HEK293 (cell line): ENCODE data around the gene CTSA.

Experiments
- CTCF ChIA-PET: fragments of 350-600 bp; formaldehyde crosslinking; extraction: SDS; loops from one replicate; lab custom pipeline; 2021; ENCODE audit warnings: antibody characterized with exemption; lab: Yijun Ruan, JAX
- POLR2A ChIA-PET: fragments of 300-600 bp; formaldehyde crosslinking; extraction: SDS; loops from one replicate; lab custom pipeline; 2020; ENCODE audit warnings: antibody characterized with exemption, inconsistent platforms; lab: Yijun Ruan, JAX
- H3K27ac ChIP-seq: fragments of 200-500 bp; sonication (Bioruptor generic); 2 replicates; pipeline ENCODE4 v1.5.1; 2014; ENCODE audit warnings: low read depth, low read length, control low read depth, inconsistent platforms; ENCODE audit errors: extremely low read depth
- H3K36me3 ChIP-seq, 2 experiments: fragments of 200-500 bp in 1 of 2; sonication (Bioruptor generic) in 1 of 2; 1 replicate in 1 of 2; 2 replicates in 1 of 2; pipeline ENCODE4 v1.5.1; 2014 to 2017; ENCODE audit warnings: inconsistent platforms in 2 of 2, low read length in 2 of 2; ENCODE audit not compliant: control insufficient read depth in 2 of 2, insufficient read depth in 1 of 2
- H3K4me1 ChIP-seq: fragments of 200-500 bp; sonication (Bioruptor generic); 2 replicates; pipeline ENCODE4 v1.5.1; 2014; ENCODE audit warnings: mild to moderate bottlenecking, low read length, inconsistent platforms; ENCODE audit not compliant: control insufficient read depth, insufficient read depth
- H3K4me3 ChIP-seq: 2 replicates; pipeline ENCODE4 v1.5.1; 2011; ENCODE audit warnings: low read depth, mild to moderate bottlenecking, control low read depth, low read length, moderate library complexity
- H3K9me3 ChIP-seq: fragments of 200-500 bp; sonication (Bioruptor generic); 2 replicates; pipeline ENCODE4 v1.5.1; 2014; ENCODE audit warnings: low read depth, low read length, inconsistent platforms; ENCODE audit not compliant: control insufficient read depth, insufficient read depth
- EGR2 ChIP-seq: fragments of 450-650 bp; formaldehyde crosslinking; IDR thresholded peaks from 2 replicates; pipeline ENCODE4 v1.5.1; 2016; ENCODE audit warnings: low read depth, missing biosample characterization, missing genetic modification characterization
- GLIS1 ChIP-seq: fragments of 450-650 bp; formaldehyde crosslinking; IDR thresholded peaks from 2 replicates; pipeline ENCODE4 v1.5.1; 2016; ENCODE audit warnings: missing biosample characterization, missing genetic modification characterization
- KLF8 ChIP-seq: fragments of 450-650 bp; formaldehyde crosslinking; IDR thresholded peaks from 2 replicates; pipeline ENCODE4 v1.5.1; 2016; ENCODE audit warnings: missing biosample characterization, missing genetic modification characterization
- MEIS1 ChIP-seq: sonication (generic); formaldehyde crosslinking; IDR thresholded peaks from 2 replicates; pipeline ENCODE4 v1.8.1; 2022; ENCODE audit warnings: missing genetic modification reagents, mild to moderate bottlenecking, borderline replicate concordance
- MYNN ChIP-seq: fragments of 450-650 bp; formaldehyde crosslinking; IDR thresholded peaks from 2 replicates; pipeline ENCODE4 v1.5.1; 2016; ENCODE audit warnings: missing biosample characterization, missing genetic modification characterization, borderline replicate concordance
- YY1 ChIP-seq: fragments of 450-650 bp; formaldehyde crosslinking; IDR thresholded peaks from 2 replicates; pipeline ENCODE4 v1.5.1; 2018; ENCODE audit warnings: missing biosample characterization, missing genetic modification characterization
- ZBTB48 ChIP-seq: fragments of 450-650 bp; formaldehyde crosslinking; IDR thresholded peaks from 2 replicates; pipeline ENCODE4 v1.5.1; 2016; ENCODE audit warnings: missing biosample characterization, missing genetic modification characterization
- ZBTB7A ChIP-seq: fragments of 450-650 bp; formaldehyde crosslinking; IDR thresholded peaks from 2 replicates; pipeline ENCODE4 v1.5.1; 2016; ENCODE audit warnings: low read depth, missing biosample characterization, missing genetic modification characterization
- ZNF114 ChIP-seq: fragments of 450-650 bp; formaldehyde crosslinking; IDR thresholded peaks from 2 replicates; pipeline ENCODE4 v1.5.0; 2017; ENCODE audit warnings: missing biosample characterization, missing genetic modification characterization
- ZNF132 ChIP-seq: fragments of 450-650 bp; formaldehyde crosslinking; IDR thresholded peaks from 2 replicates; pipeline ENCODE4 v1.5.1; 2017; ENCODE audit warnings: missing biosample characterization, missing genetic modification characterization, borderline replicate concordance
- ZNF175 ChIP-seq: fragments of 450-650 bp; formaldehyde crosslinking; IDR thresholded peaks from 2 replicates; pipeline ENCODE4 v1.5.1; 2016; ENCODE audit warnings: missing biosample characterization, missing genetic modification characterization
- ZNF211 ChIP-seq: fragments of 450-650 bp; formaldehyde crosslinking; IDR thresholded peaks from 2 replicates; pipeline ENCODE4 v1.5.1; 2016; ENCODE audit warnings: low read depth, missing biosample characterization, missing genetic modification characterization
- ZNF221 ChIP-seq: fragments of 450-650 bp; formaldehyde crosslinking; IDR thresholded peaks from 2 replicates; pipeline ENCODE4 v1.5.1; 2017; ENCODE audit warnings: missing biosample characterization, missing genetic modification characterization, borderline replicate concordance
- ZNF23 ChIP-seq: fragments of 450-650 bp; formaldehyde crosslinking; IDR thresholded peaks from 2 replicates; pipeline ENCODE4 v1.5.1; 2016; ENCODE audit warnings: missing biosample characterization, missing genetic modification characterization, borderline replicate concordance
- ZNF423 ChIP-seq: fragments of 450-650 bp; formaldehyde crosslinking; IDR thresholded peaks from 2 replicates; pipeline ENCODE4 v1.5.1; 2016; ENCODE audit warnings: missing biosample characterization, missing genetic modification characterization
- ZNF501 ChIP-seq: fragments of 450-650 bp; formaldehyde crosslinking; IDR thresholded peaks from 2 replicates; pipeline ENCODE4 v1.5.1; 2016; ENCODE audit warnings: missing biosample characterization, missing genetic modification characterization
- ZNF610 ChIP-seq: fragments of 450-650 bp; formaldehyde crosslinking; IDR thresholded peaks from 2 replicates; pipeline ENCODE4 v1.5.1; 2016; ENCODE audit warnings: missing biosample characterization, missing genetic modification characterization, borderline replicate concordance
- ZNF624 ChIP-seq: fragments of 450-650 bp; formaldehyde crosslinking; IDR thresholded peaks from 2 replicates; pipeline ENCODE4 v1.5.1; 2017; ENCODE audit warnings: missing biosample characterization, missing genetic modification characterization
- ZNF654 ChIP-seq: fragments of 450-650 bp; formaldehyde crosslinking; IDR thresholded peaks from 2 replicates; pipeline ENCODE4 v1.5.1; 2016; ENCODE audit warnings: low read depth, missing biosample characterization, missing genetic modification characterization
- ZNF701 ChIP-seq: fragments of 450-650 bp; formaldehyde crosslinking; IDR thresholded peaks from 2 replicates; pipeline ENCODE4 v1.5.1; 2016; ENCODE audit warnings: missing biosample characterization, missing genetic modification characterization
- ZNF707 ChIP-seq: fragments of 450-650 bp; formaldehyde crosslinking; IDR thresholded peaks from 2 replicates; pipeline ENCODE4 v1.5.1; 2016; ENCODE audit warnings: missing biosample characterization, missing genetic modification characterization
- ZNF830 ChIP-seq: fragments of 450-650 bp; IDR thresholded peaks from 2 replicates; pipeline ENCODE4 v1.5.0; 2018; ENCODE audit warnings: missing biosample characterization, missing genetic modification characterization, low read depth, mild to moderate bottlenecking, moderate library complexity
- ZSCAN30 ChIP-seq: fragments of 450-650 bp; IDR thresholded peaks from 2 replicates; pipeline ENCODE4 v1.5.1; 2018; ENCODE audit warnings: missing biosample characterization, mild to moderate bottlenecking, missing genetic modification characterization, moderate library complexity

CTSA gene

DNA sequence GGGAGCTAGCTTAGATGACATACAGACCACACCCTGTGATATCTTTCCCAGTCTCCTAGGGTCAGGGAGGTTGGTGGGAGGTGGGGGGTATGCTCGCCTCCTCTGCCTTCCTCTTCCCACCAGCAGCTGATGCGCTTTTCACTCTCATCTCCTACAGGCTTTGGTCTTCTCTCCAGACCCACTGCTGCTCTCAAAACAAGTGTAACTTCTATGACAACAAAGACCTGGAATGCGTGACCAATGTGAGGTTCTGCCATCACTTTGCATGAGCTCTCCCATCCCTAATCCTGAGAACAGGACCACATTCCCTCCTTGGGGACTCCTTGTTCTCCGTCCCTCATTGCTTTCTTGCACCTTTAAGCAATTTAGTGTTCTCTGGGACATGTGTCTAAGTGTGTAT is 2.7 kb downstream of the CTSA start:
- ChIA-PET POLR2A (interaction anchor here (1.0 kb wide), 1 partner anchor 11 kb away, joined by 4 read pairs; no protein-coding TSS in a partner anchor), CTCF (no interaction called here)
- H3K36me3 ChIP-seq = peaks cover 0 to 42% of the 10 kb centered on the region in 2 experiments; a peak in 2 of 3 replicates

DNA sequence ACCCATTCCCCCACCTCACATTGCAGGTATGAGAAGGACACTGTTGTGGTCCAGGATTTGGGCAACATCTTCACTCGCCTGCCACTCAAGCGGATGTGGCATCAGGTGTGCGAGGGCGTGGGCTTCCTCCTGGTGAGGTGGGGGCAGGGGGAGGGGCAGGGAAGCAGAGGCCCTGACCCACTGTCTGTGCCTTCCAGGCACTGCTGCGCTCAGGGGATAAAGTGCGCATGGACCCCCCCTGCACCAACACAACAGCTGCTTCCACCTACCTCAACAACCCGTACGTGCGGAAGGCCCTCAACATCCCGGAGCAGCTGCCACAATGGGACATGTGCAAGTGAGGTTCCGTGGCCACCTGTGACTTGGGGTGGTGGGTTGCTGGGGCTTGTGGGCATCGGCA is 3.7 kb downstream of the CTSA start:
- no peak overlapping the region for H3K4me3 ChIP-seq
- ChIA-PET POLR2A (no interaction called here), CTCF (interaction anchor here (0.5 kb wide), 1 partner anchor 10 kb away, joined by 3 read pairs; no protein-coding TSS in a partner anchor)
- H3K4me1 ChIP-seq = peaks cover 3% of the 10 kb centered on the region; the same call in 1 of the 2 replicates
- TF ChIP-seq ZSCAN30 (tag by site-specific recombination) (no peak), ZNF114 (tag by site-specific recombination) (no peak), ZNF221 (tag by site-specific recombination) (no peak), ZNF624 (tag by site-specific recombination) (no peak), ZNF707 (tag by site-specific recombination) (no peak), ZNF610 (no peak), ZNF175 (tag by site-specific recombination) (no peak)
- TF ChIP-seq, all 188 proteins: peak for 0
- no peak overlapping the region for H3K27ac ChIP-seq
- H3K9me3 ChIP-seq = no peaks in the 10 kb centered on the region
- H3K36me3 ChIP-seq = peaks cover 0 to 45% of the 10 kb centered on the region in 2 experiments; a peak in 2 of 3 replicates

More for the DNA sequence above, 2.7 kb downstream of the CTSA start:
- Histone ChIP-seq H3K9me3 (no peaks in the 10 kb centered on the region), H3K4me1 (peaks cover 3% of the 10 kb centered on the region; the same call in 1 of the 2 replicates), H3K4me3 (no peak overlapping the region), H3K27ac (no peak overlapping the region)
- TF ChIP-seq KLF8 (tag by site-specific recombination) (no peak), GLIS1 (tag by site-specific recombination) (peak; percentile 65), ZNF211 (no peak)

DNA sequence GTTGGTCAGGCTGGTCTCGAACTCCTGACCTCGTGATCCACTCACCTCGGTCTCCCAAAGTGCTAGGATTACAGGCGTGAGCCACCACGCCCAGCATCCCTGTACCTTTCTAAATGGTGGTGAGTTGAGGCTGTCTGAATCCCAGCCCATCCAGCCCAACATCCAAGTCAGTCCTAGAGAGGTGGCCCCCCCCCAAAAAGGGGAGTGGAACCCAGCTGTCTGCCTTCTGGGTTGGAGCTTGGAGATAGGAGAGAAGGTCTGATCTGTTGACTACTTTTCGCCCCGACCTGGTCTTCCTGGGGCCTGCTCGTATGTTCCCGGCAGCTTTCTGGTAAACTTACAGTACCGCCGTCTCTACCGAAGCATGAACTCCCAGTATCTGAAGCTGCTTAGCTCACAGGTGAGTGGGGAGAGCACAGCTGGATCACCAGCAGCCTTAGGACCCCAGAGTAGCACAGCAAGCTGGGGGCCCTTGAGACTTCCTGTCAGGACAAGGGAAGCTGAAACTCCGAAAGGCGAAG is 5.6 kb downstream of the CTSA start:
- peaks cover 0 to 45% of the 10 kb centered on the region in 2 experiments; a peak in 2 of 3 replicates for H3K36me3 ChIP-seq
- no peaks in the 10 kb centered on the region for H3K9me3 ChIP-seq
- ChIA-PET POLR2A (interaction anchor here (2.1 kb wide), 1 partner anchor 9 kb away, joined by 8 read pairs; no protein-coding TSS in a partner anchor), CTCF (interaction anchor here (0.5 to 1.0 kb wide), 3 partner anchors 9 to 97 kb away, joined by 3 to 5 read pairs (median 3); no protein-coding TSS in a partner anchor)
- TF ChIP-seq ZNF132 (tag by site-specific recombination) (no peak), ZNF501 (tag by site-specific recombination) (no peak), ZNF654 (tag by site-specific recombination) (no peak)
- no peak overlapping the region for H3K4me3 ChIP-seq
- H3K27ac ChIP-seq = no peak overlapping the region
- H3K4me1 ChIP-seq = peaks cover 3% of the 10 kb centered on the region; the same call in 1 of the 2 replicates

DNA sequence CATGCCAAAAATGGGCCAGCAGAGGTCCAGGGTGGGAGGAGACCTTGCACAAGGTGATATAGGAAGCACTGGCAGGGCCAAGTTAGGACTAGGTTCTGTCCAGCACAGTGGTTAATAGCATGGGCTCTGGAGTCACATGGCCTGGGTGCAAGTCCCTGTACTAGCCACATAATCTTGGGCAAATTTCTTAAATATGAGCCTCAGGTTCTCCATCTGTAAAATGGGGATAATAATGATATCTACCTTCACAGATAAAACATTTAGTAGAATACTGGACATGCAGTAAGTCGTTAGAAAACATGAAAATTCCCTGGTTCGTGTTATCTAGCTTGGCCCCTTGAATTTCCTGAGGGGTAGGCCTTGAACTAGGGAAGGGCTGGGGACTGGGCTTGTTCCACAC is 6.2 kb downstream of the CTSA start:
- ChIA-PET CTCF (interaction anchor here (1.0 kb wide), 2 partner anchors 8 to 73 kb away, joined by 3 read pairs; no protein-coding TSS in a partner anchor), POLR2A (interaction anchor here (2.1 kb wide), 1 partner anchor 8 kb away, joined by 8 read pairs; no protein-coding TSS in a partner anchor)
- Histone ChIP-seq H3K9me3 (no peaks in the 10 kb centered on the region), H3K36me3 (peaks cover 0 to 45% of the 10 kb centered on the region in 2 experiments; a peak in 2 of 3 replicates), H3K4me3 (no peak overlapping the region), H3K4me1 (no peaks in the 10 kb centered on the region), H3K27ac (no peak overlapping the region)
- TF ChIP-seq ZNF423 (tag by site-specific recombination) = no peak
- no peak for TF ChIP-seq MYNN (tag by site-specific recombination)
- no peak for TF ChIP-seq EGR2 (tag by site-specific recombination)
- no peak for TF ChIP-seq MEIS1 (CRISPR knock-in tag)
- TF ChIP-seq YY1 (tag by site-specific recombination) = no peak
- no peak for TF ChIP-seq ZBTB48 (tag by site-specific recombination)
- TF ChIP-seq ZBTB7A (tag by site-specific recombination) = no peak
- no peak for TF ChIP-seq ZNF707 (tag by site-specific recombination)
- TF ChIP-seq ZNF701 (tag by site-specific recombination) = no peak
- TF ChIP-seq ZNF23 = no peak
- TF ChIP-seq ZNF830 (tag by site-specific recombination) = no peak
